ENCODE measurements around the gene IL17REL. TPM values are rescaled to one million over a fixed set of nuclear protein-coding genes. Genes with fewer than 3 reads are reported as not detected.
A peak's percentile ranks its signal among the peaks of the same experiment; 100 is the strongest.

IL17REL gene
- total and polyA plus RNA-seq, 2 of the 13 experiments (the other 11 are each of a cell fraction or from before 2014, with no cell fraction given) = not detected

DNA sequence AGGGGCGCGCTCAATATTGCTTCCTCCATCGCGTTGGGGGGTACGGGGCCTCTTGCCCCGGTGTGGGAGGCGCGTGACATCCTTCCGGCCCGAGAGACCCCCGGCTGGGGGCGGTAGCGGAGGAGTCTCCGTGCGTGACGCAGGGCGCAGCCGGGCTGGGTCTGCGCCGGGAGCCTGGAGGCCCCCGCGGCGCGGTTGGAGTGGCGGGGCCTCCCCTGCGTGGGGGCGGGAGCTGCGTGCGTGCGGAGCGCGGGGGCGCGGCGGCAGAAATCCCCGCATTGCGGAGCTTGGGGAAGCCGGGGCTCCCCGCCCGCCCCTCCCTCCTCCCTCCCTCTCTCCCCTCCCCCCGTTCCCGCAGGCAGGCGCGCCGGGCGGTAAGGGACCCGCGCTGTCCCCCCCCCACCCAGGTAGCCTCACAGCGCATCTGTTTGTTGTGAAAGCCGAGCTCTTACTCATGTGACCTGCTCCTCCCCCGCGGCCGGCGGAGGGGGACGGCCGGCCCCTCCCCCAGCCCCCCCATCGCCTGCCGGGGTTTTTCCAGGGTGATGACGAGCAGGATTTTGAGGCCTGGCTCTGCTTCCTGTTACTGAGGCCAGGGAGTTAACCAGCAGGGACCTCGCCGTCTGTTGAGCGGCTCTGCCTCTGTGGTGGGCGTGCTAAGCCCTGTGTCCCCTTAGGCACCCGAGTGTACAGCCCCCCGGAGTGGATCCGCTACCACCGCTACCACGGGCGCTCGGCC is 50.4 kb downstream of the IL17REL start (continued):
- TF ChIP-seq TOPORS (CRISPR knock-in tag; IDR thresholded peaks at IDR 0.05) = no peak
- peak; percentile 20 for TF ChIP-seq YY1 (IDR thresholded peaks at IDR 0.05; ENCODE audit: insufficient read depth, insufficient replicate concordance, low read depth, low read length)
- TF ChIP-seq KLF12 (CRISPR knock-in tag; IDR thresholded peaks at IDR 0.05; ENCODE audit: borderline replicate concordance) = no peak
- TF ChIP-seq, protein P1, sequence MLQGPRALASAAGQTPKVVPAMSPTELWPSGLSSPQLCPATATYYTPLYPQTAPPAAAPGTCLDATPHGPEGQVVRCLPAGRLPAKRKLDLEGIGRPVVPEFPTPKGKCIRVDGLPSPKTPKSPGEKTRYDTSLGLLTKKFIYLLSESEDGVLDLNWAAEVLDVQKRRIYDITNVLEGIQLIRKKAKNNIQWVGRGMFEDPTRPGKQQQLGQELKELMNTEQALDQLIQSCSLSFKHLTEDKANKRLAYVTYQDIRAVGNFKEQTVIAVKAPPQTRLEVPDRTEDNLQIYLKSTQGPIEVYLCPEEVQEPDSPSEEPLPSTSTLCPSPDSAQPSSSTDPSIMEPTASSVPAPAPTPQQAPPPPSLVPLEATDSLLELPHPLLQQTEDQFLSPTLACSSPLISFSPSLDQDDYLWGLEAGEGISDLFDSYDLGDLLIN (CRISPR knock-in tag; IDR thresholded peaks at IDR 0.05; ENCODE audit: borderline replicate concordance) = no peak
- 0 out of 2 replicates have a peak, but pooled peaks have one; percentile 19 for TF ChIP-seq ZNF790 (CRISPR knock-in tag; IDR thresholded peaks at IDR 0.05; ENCODE audit: borderline replicate concordance)
- TF ChIP-seq, protein P2, sequence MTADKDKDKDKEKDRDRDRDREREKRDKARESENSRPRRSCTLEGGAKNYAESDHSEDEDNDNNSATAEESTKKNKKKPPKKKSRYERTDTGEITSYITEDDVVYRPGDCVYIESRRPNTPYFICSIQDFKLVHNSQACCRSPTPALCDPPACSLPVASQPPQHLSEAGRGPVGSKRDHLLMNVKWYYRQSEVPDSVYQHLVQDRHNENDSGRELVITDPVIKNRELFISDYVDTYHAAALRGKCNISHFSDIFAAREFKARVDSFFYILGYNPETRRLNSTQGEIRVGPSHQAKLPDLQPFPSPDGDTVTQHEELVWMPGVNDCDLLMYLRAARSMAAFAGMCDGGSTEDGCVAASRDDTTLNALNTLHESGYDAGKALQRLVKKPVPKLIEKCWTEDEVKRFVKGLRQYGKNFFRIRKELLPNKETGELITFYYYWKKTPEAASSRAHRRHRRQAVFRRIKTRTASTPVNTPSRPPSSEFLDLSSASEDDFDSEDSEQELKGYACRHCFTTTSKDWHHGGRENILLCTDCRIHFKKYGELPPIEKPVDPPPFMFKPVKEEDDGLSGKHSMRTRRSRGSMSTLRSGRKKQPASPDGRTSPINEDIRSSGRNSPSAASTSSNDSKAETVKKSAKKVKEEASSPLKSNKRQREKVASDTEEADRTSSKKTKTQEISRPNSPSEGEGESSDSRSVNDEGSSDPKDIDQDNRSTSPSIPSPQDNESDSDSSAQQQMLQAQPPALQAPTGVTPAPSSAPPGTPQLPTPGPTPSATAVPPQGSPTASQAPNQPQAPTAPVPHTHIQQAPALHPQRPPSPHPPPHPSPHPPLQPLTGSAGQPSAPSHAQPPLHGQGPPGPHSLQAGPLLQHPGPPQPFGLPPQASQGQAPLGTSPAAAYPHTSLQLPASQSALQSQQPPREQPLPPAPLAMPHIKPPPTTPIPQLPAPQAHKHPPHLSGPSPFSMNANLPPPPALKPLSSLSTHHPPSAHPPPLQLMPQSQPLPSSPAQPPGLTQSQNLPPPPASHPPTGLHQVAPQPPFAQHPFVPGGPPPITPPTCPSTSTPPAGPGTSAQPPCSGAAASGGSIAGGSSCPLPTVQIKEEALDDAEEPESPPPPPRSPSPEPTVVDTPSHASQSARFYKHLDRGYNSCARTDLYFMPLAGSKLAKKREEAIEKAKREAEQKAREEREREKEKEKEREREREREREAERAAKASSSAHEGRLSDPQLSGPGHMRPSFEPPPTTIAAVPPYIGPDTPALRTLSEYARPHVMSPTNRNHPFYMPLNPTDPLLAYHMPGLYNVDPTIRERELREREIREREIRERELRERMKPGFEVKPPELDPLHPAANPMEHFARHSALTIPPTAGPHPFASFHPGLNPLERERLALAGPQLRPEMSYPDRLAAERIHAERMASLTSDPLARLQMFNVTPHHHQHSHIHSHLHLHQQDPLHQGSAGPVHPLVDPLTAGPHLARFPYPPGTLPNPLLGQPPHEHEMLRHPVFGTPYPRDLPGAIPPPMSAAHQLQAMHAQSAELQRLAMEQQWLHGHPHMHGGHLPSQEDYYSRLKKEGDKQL (CRISPR knock-in tag; IDR thresholded peaks at IDR 0.05; ENCODE audit: low read depth) = no peak
- TF ChIP-seq, protein P3, sequence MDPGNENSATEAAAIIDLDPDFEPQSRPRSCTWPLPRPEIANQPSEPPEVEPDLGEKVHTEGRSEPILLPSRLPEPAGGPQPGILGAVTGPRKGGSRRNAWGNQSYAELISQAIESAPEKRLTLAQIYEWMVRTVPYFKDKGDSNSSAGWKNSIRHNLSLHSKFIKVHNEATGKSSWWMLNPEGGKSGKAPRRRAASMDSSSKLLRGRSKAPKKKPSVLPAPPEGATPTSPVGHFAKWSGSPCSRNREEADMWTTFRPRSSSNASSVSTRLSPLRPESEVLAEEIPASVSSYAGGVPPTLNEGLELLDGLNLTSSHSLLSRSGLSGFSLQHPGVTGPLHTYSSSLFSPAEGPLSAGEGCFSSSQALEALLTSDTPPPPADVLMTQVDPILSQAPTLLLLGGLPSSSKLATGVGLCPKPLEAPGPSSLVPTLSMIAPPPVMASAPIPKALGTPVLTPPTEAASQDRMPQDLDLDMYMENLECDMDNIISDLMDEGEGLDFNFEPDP (CRISPR knock-in tag; conservative IDR thresholded peaks at IDR 0.05) = no peak
- no peak for TF ChIP-seq TOE1 (CRISPR knock-in tag; IDR thresholded peaks at IDR 0.05)
- no peak for TF ChIP-seq ZNF225 (CRISPR knock-in tag; IDR thresholded peaks at IDR 0.05)
- TF ChIP-seq ZNF713 (CRISPR knock-in tag; IDR thresholded peaks at IDR 0.05) = 0 out of 2 replicates have a peak, but pooled peaks have one; percentile 4
- no peak for TF ChIP-seq TEAD2 (CRISPR knock-in tag; IDR thresholded peaks at IDR 0.05)
- TF ChIP-seq CENPT (CRISPR knock-in tag; IDR thresholded peaks at IDR 0.05; ENCODE audit: low read depth) = no peak
- TF ChIP-seq ISX (CRISPR knock-in tag; conservative IDR thresholded peaks at IDR 0.05) = no peak
- TF ChIP-seq ZNF451 (CRISPR knock-in tag; IDR thresholded peaks at IDR 0.05) = no peak
- TF ChIP-seq, protein P4, sequence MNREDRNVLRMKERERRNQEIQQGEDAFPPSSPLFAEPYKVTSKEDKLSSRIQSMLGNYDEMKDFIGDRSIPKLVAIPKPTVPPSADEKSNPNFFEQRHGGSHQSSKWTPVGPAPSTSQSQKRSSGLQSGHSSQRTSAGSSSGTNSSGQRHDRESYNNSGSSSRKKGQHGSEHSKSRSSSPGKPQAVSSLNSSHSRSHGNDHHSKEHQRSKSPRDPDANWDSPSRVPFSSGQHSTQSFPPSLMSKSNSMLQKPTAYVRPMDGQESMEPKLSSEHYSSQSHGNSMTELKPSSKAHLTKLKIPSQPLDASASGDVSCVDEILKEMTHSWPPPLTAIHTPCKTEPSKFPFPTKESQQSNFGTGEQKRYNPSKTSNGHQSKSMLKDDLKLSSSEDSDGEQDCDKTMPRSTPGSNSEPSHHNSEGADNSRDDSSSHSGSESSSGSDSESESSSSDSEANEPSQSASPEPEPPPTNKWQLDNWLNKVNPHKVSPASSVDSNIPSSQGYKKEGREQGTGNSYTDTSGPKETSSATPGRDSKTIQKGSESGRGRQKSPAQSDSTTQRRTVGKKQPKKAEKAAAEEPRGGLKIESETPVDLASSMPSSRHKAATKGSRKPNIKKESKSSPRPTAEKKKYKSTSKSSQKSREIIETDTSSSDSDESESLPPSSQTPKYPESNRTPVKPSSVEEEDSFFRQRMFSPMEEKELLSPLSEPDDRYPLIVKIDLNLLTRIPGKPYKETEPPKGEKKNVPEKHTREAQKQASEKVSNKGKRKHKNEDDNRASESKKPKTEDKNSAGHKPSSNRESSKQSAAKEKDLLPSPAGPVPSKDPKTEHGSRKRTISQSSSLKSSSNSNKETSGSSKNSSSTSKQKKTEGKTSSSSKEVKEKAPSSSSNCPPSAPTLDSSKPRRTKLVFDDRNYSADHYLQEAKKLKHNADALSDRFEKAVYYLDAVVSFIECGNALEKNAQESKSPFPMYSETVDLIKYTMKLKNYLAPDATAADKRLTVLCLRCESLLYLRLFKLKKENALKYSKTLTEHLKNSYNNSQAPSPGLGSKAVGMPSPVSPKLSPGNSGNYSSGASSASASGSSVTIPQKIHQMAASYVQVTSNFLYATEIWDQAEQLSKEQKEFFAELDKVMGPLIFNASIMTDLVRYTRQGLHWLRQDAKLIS (CRISPR knock-in tag; IDR thresholded peaks at IDR 0.05) = no peak
- TF ChIP-seq ZNF598 (CRISPR knock-in tag; IDR thresholded peaks at IDR 0.05; ENCODE audit: borderline replicate concordance) = no peak
- TF ChIP-seq PAWR (CRISPR knock-in tag; IDR thresholded peaks at IDR 0.05; ENCODE audit: borderline replicate concordance) = no peak

Data from HepG2 (cell line).